IPS-18a (cell line): Measurements from ENCODE around the gene DNAH17.

Experiments
- H3K27ac ChIP-seq: one replicate; pipeline ENCODE4 v1.5.1; 2013; ENCODE audit warnings: low read length
- H3K27me3 ChIP-seq: one replicate; pipeline ENCODE4 v1.6.1; 2013; ENCODE audit warnings: mild to moderate bottlenecking, low read length; ENCODE audit not compliant: control insufficient read depth, insufficient read depth
- H3K36me3 ChIP-seq: one replicate; pipeline ENCODE4 v1.6.1; 2013; ENCODE audit warnings: low read depth, low read length; ENCODE audit not compliant: control insufficient read depth
- H3K4me1 ChIP-seq: one replicate; pipeline ENCODE4 v1.6.1; 2013; ENCODE audit warnings: low read depth, low read length; ENCODE audit not compliant: control insufficient read depth
- H3K4me3 ChIP-seq: one replicate; pipeline ENCODE4 v1.5.1; 2013; ENCODE audit warnings: low read length
- H3K9ac ChIP-seq: one replicate; pipeline ENCODE4 v1.6.1; 2013; ENCODE audit warnings: mild to moderate bottlenecking, low read length, moderate library complexity
- H3K9me3 ChIP-seq: one replicate; pipeline ENCODE4 v1.6.1; 2013; ENCODE audit warnings: low read depth, low read length; ENCODE audit not compliant: control insufficient read depth

DNAH17 gene

GRCh38 chr17:78601577-78602190 lies 24.5 kb upstream of the DNAH17 start:
- no peak overlapping the region for H3K9ac ChIP-seq
- H3K4me3 ChIP-seq: no peak overlapping the region
- H3K4me1 ChIP-seq: peaks cover 7% of the 10 kb centered on the region
- H3K36me3 ChIP-seq: no peaks in the 10 kb centered on the region
- no peak overlapping the region for H3K27ac ChIP-seq
- H3K9me3 ChIP-seq: no peaks in the 10 kb centered on the region
- H3K27me3 ChIP-seq: no peaks in the 10 kb centered on the region

DNA sequence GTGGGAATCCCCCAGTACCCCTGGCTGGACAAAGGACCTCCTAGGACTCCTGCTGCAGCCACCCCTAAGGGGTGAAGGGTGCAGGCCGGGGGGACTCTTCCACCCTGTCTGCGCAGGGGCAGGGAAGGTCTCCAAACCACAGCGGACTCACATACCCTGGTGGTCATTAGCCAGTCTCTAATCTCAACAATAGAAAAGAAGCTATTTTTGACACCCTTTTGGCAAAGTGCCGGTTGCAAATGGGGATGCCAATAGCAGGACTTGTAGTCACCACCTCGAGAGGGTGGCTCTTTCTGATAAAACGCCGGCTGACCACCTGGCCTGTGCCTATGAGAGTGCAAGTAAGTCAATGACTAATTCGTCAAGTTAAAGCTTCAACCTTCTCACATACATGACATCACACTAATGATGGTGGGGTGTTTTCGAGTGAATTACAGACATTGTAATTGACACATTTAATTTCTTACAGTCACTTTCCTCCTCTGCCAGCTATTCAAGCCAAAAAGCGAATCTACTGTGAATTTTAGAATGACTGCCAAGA lies 23.1 kb upstream of the DNAH17 start:
- no peaks in the 10 kb centered on the region for H3K27me3 ChIP-seq
- no peak overlapping the region for H3K9ac ChIP-seq
- no peak overlapping the region for H3K4me3 ChIP-seq
- no peaks in the 10 kb centered on the region for H3K9me3 ChIP-seq
- H3K4me1 ChIP-seq: peaks cover 9% of the 10 kb centered on the region
- no peak overlapping the region for H3K27ac ChIP-seq
- no peaks in the 10 kb centered on the region for H3K36me3 ChIP-seq

- Histone ChIP-seq H3K4me3 (no peak overlapping the region), H3K9ac (no peak overlapping the region), H3K27me3 (no peaks in the 10 kb centered on the region), H3K9me3 (no peaks in the 10 kb centered on the region), H3K36me3 (no peaks in the 10 kb centered on the region), H3K27ac (no peak overlapping the region), H3K4me1 (peaks cover 9% of the 10 kb centered on the region)
Measured at GRCh38 chr17:78599419-78599818, 22.2 kb upstream of the DNAH17 start.

- Histone ChIP-seq H3K9me3 (no peaks in the 10 kb centered on the region), H3K9ac (no peak overlapping the region), H3K27ac (no peak overlapping the region), H3K27me3 (no peaks in the 10 kb centered on the region), H3K4me1 (peaks cover 9% of the 10 kb centered on the region), H3K4me3 (no peak overlapping the region), H3K36me3 (no peaks in the 10 kb centered on the region)
Measured at GRCh38 chr17:78598013-78598471, 20.8 kb upstream of the DNAH17 start.

- H3K9me3 ChIP-seq: no peaks in the 10 kb centered on the region
- H3K27ac ChIP-seq: no peak overlapping the region
Measured at GRCh38 chr17:78596871-78597764, 19.9 kb upstream of the DNAH17 start.

DNA sequence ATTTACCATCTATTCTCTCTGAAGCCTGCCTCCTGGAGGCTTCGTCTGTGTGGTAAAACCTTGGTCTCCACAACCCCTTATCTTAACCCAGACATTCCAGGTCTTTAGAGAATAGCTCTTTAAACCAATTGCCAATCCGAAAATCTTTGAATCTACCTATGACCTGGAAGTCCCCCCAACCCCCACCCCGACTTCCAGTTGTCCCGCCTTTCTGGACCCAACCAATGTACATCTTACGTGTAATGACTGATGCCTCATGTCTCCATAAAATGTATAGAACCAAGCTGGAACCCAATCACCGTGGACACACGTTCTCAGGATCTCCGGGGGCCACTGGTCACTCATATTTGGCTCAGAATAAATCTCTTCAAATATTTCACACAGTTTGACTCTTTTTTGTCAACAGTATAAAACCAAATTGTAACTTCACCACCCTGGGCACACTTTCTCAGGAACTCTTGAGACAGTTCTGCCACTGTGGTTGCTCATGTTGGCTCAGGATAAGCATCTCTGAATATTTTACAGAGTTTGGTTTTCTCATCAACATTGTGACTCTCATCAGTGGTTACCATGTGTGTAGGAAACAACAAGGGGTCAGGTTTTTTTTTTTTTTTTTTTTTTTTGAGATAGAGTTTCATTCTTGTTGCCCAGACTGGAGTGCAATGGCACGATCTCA lies 18.1 kb upstream of the DNAH17 start:
- Histone ChIP-seq H3K9me3 (no peaks in the 10 kb centered on the region), H3K9ac (no peak overlapping the region), H3K4me3 (no peak overlapping the region), H3K27ac (no peak overlapping the region), H3K4me1 (peaks cover 9% of the 10 kb centered on the region), H3K36me3 (no peaks in the 10 kb centered on the region), H3K27me3 (no peaks in the 10 kb centered on the region)

More at GRCh38 chr17:78596871-78597764, 19.9 kb upstream of the DNAH17 start:
- H3K36me3 ChIP-seq: no peaks in the 10 kb centered on the region
- H3K4me3 ChIP-seq: no peak overlapping the region
- peaks cover 9% of the 10 kb centered on the region for H3K4me1 ChIP-seq
- no peak overlapping the region for H3K9ac ChIP-seq
- H3K27me3 ChIP-seq: no peaks in the 10 kb centered on the region

- Histone ChIP-seq H3K9ac (no peak overlapping the region), H3K36me3 (no peaks in the 10 kb centered on the region), H3K27me3 (no peaks in the 10 kb centered on the region), H3K4me1 (peaks cover 9% of the 10 kb centered on the region), H3K9me3 (no peaks in the 10 kb centered on the region), H3K4me3 (no peak overlapping the region), H3K27ac (no peak overlapping the region)
Measured at GRCh38 chr17:78592991-78593329, 15.8 kb upstream of the DNAH17 start.

- Histone ChIP-seq H3K4me3 (no peak overlapping the region), H3K9me3 (no peaks in the 10 kb centered on the region), H3K4me1 (no peaks in the 10 kb centered on the region), H3K36me3 (no peaks in the 10 kb centered on the region), H3K9ac (no peak overlapping the region), H3K27ac (no peak overlapping the region), H3K27me3 (no peaks in the 10 kb centered on the region)
Measured at GRCh38 chr17:78591263-78591671, 14.1 kb upstream of the DNAH17 start.

DNA sequence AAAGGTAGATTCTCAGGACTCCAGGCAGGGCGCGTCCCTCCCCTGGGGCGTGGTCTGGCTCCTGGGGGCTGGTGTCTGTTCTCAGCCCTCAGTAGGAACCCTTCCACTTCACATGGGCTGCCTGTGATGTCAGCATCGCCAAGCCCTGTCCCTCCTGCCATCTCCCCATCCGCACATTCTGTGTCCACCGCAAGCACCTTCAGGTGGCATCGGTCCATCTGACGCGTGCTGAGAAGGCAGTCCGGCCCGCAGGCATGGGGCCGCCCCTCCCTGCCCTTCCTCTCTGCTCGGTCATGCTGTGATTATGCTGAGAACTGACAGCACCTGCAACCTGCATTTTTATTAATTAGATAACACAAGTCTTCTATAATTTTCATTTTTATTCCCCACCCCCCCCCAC lies 12.7 kb upstream of the DNAH17 start:
- Histone ChIP-seq H3K9me3 (no peaks in the 10 kb centered on the region), H3K4me3 (no peak overlapping the region), H3K4me1 (no peaks in the 10 kb centered on the region), H3K27ac (no peak overlapping the region), H3K9ac (no peak overlapping the region), H3K36me3 (no peaks in the 10 kb centered on the region), H3K27me3 (no peaks in the 10 kb centered on the region)

DNA sequence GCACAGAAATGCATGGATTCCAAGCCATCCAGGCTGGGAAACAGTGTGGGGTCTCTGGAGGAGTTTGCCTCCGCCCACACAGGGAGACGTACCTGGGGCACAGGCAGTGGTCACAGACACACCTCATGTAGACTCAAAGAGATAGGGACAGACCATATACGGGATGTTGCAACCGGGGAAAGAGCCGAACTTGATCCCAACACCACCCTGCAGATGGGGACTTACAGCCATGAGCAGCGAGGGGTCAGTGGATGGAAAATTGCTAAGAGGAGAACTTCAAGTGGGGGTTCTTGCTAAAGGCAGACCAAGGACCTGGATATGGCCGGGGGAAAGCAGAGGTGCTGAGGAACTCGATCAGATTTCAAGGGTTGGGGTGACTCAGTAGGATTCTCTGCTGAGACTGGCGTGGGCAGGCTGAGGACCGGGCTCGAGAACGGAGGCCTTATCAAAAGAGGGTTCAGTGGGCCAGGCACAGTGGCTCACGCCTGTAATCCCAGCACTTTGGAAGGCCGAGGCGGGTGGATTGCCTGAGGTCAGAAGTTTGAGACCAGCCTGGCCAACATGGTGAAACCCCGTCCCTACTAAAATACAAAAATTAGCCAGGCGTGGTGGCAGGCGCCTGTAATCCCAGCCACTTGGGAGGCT lies 12.0 kb upstream of the DNAH17 start:
- Histone ChIP-seq H3K4me1 (no peaks in the 10 kb centered on the region), H3K9ac (no peak overlapping the region), H3K27ac (no peak overlapping the region), H3K27me3 (no peaks in the 10 kb centered on the region), H3K4me3 (no peak overlapping the region), H3K9me3 (no peaks in the 10 kb centered on the region), H3K36me3 (no peaks in the 10 kb centered on the region)
